ENCODE measurements around the gene OPN4. TPM values are rescaled to one million over a fixed set of nuclear protein-coding genes. Genes with fewer than 3 reads are reported as not detected.

Gene OPN4
- total RNA-seq, 4 donors from 2014 or later = 1.5 TPM; not detected in 3

DNA sequence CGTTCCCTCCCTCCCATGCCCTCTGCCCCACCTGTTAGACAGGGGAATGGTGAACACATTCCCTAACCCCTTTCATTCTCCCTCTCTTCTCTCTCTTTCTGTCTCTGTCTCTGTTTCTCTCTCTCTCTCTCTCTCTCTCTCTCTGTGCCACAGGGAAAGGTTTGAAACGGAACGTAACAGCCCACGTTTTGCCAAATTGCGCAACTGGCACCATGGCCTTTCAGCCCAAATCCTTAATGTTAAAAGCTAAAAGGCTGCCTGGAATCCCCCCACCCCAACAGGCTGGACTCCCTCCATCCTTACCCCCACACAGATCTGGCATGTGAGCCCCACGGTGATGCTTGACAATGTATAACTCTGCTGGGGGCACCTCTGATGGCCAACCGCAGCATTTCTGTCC is 44.8 kb downstream of the OPN4 start:
- WGBS, 2 donors (ENCODE audit: low coverage in 1 of 2) = 92 to 100% methylated on average over 2 to 7 of the region's 7 CpGs
- H3K36me3 ChIP-seq = no peaks in the 10 kb centered on the region

DNA sequence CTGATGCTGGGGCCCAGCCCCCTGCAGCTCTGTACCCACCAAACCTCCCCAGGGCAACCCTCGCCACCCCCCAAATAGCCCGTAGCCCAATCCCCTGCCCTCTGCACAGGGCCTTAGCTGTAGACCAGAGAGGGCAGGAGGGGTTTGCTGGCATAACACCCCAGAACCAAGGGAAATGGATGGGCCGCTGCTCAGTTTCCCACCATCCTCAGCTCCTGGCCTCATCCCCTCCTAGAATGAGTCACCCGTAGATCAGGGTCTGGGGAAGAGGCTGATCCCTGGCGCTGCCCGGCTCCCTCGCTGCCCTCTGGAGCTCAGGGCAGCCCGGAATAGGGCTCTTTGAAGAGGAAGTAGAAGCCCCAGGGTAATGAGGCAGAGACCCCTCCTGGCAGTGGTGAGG is 45.2 kb downstream of the OPN4 start:
- H3K27ac ChIP-seq = no peak overlapping the region
- no peaks in the 10 kb centered on the region for H3K9me3 ChIP-seq
- intact Hi-C loops (cut with DNase I; ENCODE audit: low total_unique reads) = no loop called here

More for the DNA sequence above, 44.8 kb downstream of the OPN4 start:
- H3K4me1 ChIP-seq = peaks cover 0 to under 1% (median 0%) of the 10 kb centered on the region in 4 donors
- no peak for DNase-seq
- no peaks in the 10 kb centered on the region for H3K9me3 ChIP-seq
- no peak overlapping the region for H3K4me3 ChIP-seq
- H3K27me3 ChIP-seq = no peaks in the 10 kb centered on the region
- TF ChIP-seq, protein P1, sequence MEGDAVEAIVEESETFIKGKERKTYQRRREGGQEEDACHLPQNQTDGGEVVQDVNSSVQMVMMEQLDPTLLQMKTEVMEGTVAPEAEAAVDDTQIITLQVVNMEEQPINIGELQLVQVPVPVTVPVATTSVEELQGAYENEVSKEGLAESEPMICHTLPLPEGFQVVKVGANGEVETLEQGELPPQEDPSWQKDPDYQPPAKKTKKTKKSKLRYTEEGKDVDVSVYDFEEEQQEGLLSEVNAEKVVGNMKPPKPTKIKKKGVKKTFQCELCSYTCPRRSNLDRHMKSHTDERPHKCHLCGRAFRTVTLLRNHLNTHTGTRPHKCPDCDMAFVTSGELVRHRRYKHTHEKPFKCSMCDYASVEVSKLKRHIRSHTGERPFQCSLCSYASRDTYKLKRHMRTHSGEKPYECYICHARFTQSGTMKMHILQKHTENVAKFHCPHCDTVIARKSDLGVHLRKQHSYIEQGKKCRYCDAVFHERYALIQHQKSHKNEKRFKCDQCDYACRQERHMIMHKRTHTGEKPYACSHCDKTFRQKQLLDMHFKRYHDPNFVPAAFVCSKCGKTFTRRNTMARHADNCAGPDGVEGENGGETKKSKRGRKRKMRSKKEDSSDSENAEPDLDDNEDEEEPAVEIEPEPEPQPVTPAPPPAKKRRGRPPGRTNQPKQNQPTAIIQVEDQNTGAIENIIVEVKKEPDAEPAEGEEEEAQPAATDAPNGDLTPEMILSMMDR (IDR thresholded peaks at IDR 0.05) = no peak
- no peak for TF ChIP-seq POLR2A (IDR thresholded peaks at IDR 0.05)
- TF ChIP-seq EP300 (IDR thresholded peaks at IDR 0.05; ENCODE audit: low read depth) = no peak
- TF ChIP-seq POLR2AphosphoS5 (IDR thresholded peaks at IDR 0.05) = no peak
- in situ Hi-C loops (cut with MboI; ENCODE audit: low pct_ligation_motif_present in 1 of 4, low pct_unique_long_range_greater_than_20kb in 1 of 4, low sequenced_read_pairs in 3 of 4) = loop anchor here in 2 of 4 donors (5.0 to 10.0 kb wide), 2 partner anchors 196 to 203 kb away; no protein-coding TSS in a partner anchor
- no peak overlapping the region for H3K27ac ChIP-seq
- intact Hi-C loops (cut with DNase I; ENCODE audit: low total_unique reads) = no loop called here

DNA sequence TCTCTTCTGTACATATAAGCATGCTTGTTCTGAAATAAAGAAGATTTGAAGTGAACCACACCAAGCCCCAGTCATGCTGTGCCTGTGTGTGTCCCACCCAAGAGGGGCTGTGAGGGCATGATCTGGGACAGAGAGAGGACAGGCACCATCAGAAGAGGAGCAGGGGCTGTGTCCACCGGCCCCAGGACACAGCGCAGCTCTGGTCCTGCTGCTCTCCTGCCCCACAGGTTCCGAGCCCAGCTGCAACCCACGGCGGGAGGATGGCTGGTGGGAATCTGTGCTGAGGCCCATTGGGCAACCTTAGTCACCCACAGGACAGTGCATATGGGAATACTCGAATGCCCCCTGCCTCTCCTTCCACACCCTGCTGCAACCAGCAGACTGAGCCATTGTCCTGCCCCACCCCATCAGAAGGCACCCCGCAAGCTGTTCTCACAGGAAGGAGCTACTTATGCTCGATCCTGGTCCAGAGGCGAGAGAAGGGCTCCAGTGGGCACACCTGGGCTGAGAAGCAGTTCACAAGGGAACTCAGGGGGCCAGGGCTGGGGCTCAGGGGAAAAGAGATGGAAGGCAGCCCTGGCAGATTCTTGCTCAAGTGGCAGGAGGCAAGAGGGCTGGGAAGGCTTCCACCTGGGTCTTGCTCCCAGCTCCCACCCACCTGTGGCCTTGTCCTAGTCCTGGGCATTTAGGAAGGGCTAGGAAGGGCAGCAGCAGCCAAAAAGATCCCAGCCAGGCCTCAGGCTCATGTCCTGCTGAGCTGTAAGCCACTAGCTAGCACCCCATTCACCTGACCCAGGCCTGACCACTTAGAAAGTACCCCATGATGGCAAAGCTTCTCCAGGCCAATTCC is 45.9 kb downstream of the OPN4 start:
- 86 to 100% methylated on average over 1 to 8 of the region's 9 CpGs for WGBS, 2 donors (ENCODE audit: low coverage in 1 of 2)
- TF ChIP-seq, protein P1 (IDR thresholded peaks at IDR 0.05) = no peak
- TF ChIP-seq POLR2A (IDR thresholded peaks at IDR 0.05) (no peak), EP300 (IDR thresholded peaks at IDR 0.05; ENCODE audit: low read depth) (no peak), POLR2AphosphoS5 (IDR thresholded peaks at IDR 0.05) (no peak)
- no peaks in the 10 kb centered on the region for H3K4me1 ChIP-seq
- H3K4me3 ChIP-seq = no peak overlapping the region
- intact Hi-C loops (cut with DNase I; ENCODE audit: low total_unique reads) (no loop called here), in situ Hi-C loops (cut with MboI; ENCODE audit: low pct_ligation_motif_present in 1 of 4, low pct_unique_long_range_greater_than_20kb in 1 of 4, low sequenced_read_pairs in 3 of 4) (loop anchor here in 3 of 4 donors (5.0 to 10.0 kb wide), 3 partner anchors 195 to 205 kb away; no protein-coding TSS in a partner anchor)
- no peaks in the 10 kb centered on the region for H3K27me3 ChIP-seq
- no peaks in the 10 kb centered on the region for H3K36me3 ChIP-seq
- H3K27ac ChIP-seq = no peak overlapping the region
- H3K9me3 ChIP-seq = no peaks in the 10 kb centered on the region
- no peak for DNase-seq

More for the DNA sequence above, 45.2 kb downstream of the OPN4 start:
- H3K27me3 ChIP-seq = no peaks in the 10 kb centered on the region
- H3K4me3 ChIP-seq = no peak overlapping the region
- TF ChIP-seq, protein P1 (IDR thresholded peaks at IDR 0.05) = no peak
- TF ChIP-seq POLR2AphosphoS5 (IDR thresholded peaks at IDR 0.05) (no peak), EP300 (IDR thresholded peaks at IDR 0.05; ENCODE audit: low read depth) (no peak), POLR2A (IDR thresholded peaks at IDR 0.05) (no peak)
- in situ Hi-C loops (cut with MboI; ENCODE audit: low pct_ligation_motif_present in 1 of 4, low pct_unique_long_range_greater_than_20kb in 1 of 4, low sequenced_read_pairs in 3 of 4) = loop anchor here in 2 of 4 donors (5.0 to 10.0 kb wide), 2 partner anchors 195 to 203 kb away; no protein-coding TSS in a partner anchor
- WGBS, 2 donors (ENCODE audit: low coverage in 1 of 2) = 92% methylated on average over 8 of the region's 8 CpGs; no CpG with 5 or more reads in 1 of the 2 donors
- H3K4me1 ChIP-seq = no peaks in the 10 kb centered on the region
- H3K36me3 ChIP-seq = no peaks in the 10 kb centered on the region
- no peak for DNase-seq

DNA sequence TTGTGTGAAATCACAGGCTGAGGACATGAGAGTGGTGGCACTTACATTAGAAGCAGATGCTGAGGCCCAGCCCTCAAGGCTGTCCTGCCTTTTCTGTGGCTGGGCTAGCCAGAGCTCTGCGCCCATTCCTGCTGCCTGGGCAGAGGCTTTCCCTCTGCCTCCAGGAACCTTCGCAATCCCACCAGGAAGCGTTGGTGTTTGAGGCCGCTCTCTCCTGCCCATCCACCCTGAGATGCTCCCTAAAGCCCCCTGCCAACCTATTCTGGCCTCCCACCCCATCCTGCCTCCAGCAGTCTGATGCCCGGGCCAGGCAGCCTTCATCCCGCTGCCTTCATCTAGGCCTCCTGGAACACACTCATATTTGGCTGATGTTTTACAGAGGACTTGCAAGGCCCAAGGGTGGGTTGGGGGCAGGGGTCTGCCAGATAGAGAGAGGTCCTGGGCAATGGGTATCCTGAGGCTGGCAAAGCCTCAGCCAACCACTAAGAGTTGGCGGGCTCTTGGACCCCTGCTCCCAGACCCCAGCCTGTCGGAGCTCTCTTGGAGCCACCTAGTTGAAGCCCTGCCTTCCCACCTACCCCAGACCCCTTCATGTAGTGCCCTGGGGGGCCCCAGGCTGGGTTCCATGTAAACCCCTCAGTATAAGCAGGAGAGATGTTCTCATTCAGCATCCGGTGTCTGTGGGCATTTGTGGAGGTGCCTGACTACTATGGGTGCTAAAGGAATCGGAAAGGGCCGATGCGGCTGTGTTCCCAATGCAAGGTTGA is 46.7 kb downstream of the OPN4 start:
- 95% methylated on average over 12 of the region's 12 CpGs; no CpG with 5 or more reads in 1 of the 2 donors for WGBS, 2 donors (ENCODE audit: low coverage in 1 of 2)
- Histone ChIP-seq H3K4me1 (no peaks in the 10 kb centered on the region), H3K4me3 (no peak overlapping the region), H3K27me3 (no peaks in the 10 kb centered on the region), H3K36me3 (no peaks in the 10 kb centered on the region), H3K9me3 (no peaks in the 10 kb centered on the region), H3K27ac (no peak overlapping the region)
- in situ Hi-C loops (cut with MboI; ENCODE audit: low pct_ligation_motif_present in 1 of 4, low pct_unique_long_range_greater_than_20kb in 1 of 4, low sequenced_read_pairs in 3 of 4) (loop anchor here in 1 of 4 donors (10.0 kb wide), 1 partner anchor 204 kb away; no protein-coding TSS in a partner anchor), intact Hi-C loops (cut with DNase I; ENCODE audit: low total_unique reads) (no loop called here)
- TF ChIP-seq EP300 (IDR thresholded peaks at IDR 0.05; ENCODE audit: low read depth) (no peak), POLR2AphosphoS5 (IDR thresholded peaks at IDR 0.05) (no peak), POLR2A (IDR thresholded peaks at IDR 0.05) (no peak)
- TF ChIP-seq, protein P1 (IDR thresholded peaks at IDR 0.05) = no peak
- DNase-seq = no peak

Measured in transverse colon (tissue), 4 donors.